Measurements from ENCODE around the gene MESP2. TPM values are rescaled to one million over a fixed set of nuclear protein-coding genes. Genes with fewer than 3 reads are reported as not detected.

Gene MESP2
- total RNA-seq, 2 experiments from 2014 or later, result not detected

DNA sequence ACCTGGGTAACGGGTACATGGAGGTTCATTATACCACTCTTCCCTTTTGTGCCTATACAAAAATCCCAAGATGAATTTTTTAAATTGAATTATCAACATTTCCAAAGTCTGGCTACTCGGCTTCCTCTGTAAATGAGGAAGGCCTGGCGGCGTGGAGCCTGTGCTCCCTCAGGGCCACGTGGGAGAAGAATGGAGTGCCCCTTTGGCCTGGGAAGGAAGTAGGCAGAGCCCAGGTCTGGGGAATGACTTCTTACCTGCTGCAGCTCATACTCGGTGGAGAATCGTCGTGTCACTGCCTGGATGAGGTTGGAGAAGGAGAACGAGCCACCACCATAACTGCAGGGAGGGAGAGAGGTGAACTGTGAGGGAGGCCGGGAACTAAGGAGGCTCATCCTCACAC is 14.1 kb downstream of the MESP2 start:
- CTCF ChIA-PET, result no interaction called here
- TF ChIP-seq, protein P1, sequence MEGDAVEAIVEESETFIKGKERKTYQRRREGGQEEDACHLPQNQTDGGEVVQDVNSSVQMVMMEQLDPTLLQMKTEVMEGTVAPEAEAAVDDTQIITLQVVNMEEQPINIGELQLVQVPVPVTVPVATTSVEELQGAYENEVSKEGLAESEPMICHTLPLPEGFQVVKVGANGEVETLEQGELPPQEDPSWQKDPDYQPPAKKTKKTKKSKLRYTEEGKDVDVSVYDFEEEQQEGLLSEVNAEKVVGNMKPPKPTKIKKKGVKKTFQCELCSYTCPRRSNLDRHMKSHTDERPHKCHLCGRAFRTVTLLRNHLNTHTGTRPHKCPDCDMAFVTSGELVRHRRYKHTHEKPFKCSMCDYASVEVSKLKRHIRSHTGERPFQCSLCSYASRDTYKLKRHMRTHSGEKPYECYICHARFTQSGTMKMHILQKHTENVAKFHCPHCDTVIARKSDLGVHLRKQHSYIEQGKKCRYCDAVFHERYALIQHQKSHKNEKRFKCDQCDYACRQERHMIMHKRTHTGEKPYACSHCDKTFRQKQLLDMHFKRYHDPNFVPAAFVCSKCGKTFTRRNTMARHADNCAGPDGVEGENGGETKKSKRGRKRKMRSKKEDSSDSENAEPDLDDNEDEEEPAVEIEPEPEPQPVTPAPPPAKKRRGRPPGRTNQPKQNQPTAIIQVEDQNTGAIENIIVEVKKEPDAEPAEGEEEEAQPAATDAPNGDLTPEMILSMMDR (IDR thresholded peaks at IDR 0.05), result no peak
- peaks cover 3 to 13% of the 10 kb centered on the region in 2 experiments for H3K9me3 ChIP-seq (ENCODE audit: control insufficient read depth in 1 of 2, insufficient read depth in 1 of 2, low read length in 2 of 2)
- Mint-ChIP-seq H3K9me3 (peaks cover 8% of the 10 kb centered on the region), H3K36me3 (ENCODE audit: low read depth) (no peaks in the 10 kb centered on the region), H3K27ac (no peak overlapping the region), H3K4me3 (no peak overlapping the region), H3K4me1 (ENCODE audit: low read depth) (no peaks in the 10 kb centered on the region), H3K27me3 (peaks cover 5% of the 10 kb centered on the region)
- POLR2A ChIA-PET, result no interaction called here
- no peaks in the 10 kb centered on the region for H3K36me3 ChIP-seq (ENCODE audit: insufficient read depth, low read length)
- DNase-seq (no peak), ATAC-seq (ENCODE audit: poor library complexity) (no peak)
- H3K4me3 ChIP-seq (ENCODE audit: low read length), result no peak overlapping the region
- intact Hi-C loops (cut with DNase I, micrococcal nuclease), result no loop called here
- H3K27me3 ChIP-seq (ENCODE audit: control insufficient read depth in 1 of 2, insufficient read depth in 2 of 2, low read length in 2 of 2), result no peaks in the 10 kb centered on the region
- H3K4me1 ChIP-seq (ENCODE audit: insufficient read depth, low read length), result no peaks in the 10 kb centered on the region
- H3K27ac ChIP-seq (ENCODE audit: low read depth in 1 of 2, low read length in 2 of 2), result no peak overlapping the region

DNA sequence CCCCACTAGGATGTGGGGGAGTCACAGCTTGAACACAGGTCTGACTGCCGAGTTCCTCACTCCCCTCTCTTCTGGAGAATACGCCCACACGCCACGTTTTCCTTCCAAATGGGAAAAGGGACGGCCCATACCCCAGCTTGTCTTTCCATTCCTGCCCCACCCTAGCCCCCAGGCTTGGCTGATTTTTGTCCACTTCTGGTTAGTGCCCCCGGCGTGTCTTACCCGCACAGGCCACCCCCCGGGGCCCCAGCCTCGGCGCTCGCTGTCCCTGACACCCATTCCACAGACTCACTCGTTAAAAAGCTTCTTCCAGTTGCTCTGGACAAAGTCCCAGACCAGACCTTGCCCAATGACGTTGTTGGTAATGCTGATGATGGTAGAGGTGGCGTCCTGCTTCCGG is 14.5 kb downstream of the MESP2 start:
- H3K27me3 ChIP-seq (ENCODE audit: control insufficient read depth in 1 of 2, insufficient read depth in 2 of 2, low read length in 2 of 2), result no peaks in the 10 kb centered on the region
- ATAC-seq (ENCODE audit: poor library complexity) (no peak), DNase-seq (no peak)
- TF ChIP-seq, protein P1 (IDR thresholded peaks at IDR 0.05), result no peak
- no peak overlapping the region for H3K4me3 ChIP-seq (ENCODE audit: low read length)
- H3K27ac ChIP-seq (ENCODE audit: low read depth in 1 of 2, low read length in 2 of 2), result no peak overlapping the region
- H3K9me3 ChIP-seq (ENCODE audit: control insufficient read depth in 1 of 2, insufficient read depth in 1 of 2, low read length in 2 of 2), result peaks cover 3 to 13% of the 10 kb centered on the region in 2 experiments
- no peaks in the 10 kb centered on the region for H3K36me3 ChIP-seq (ENCODE audit: insufficient read depth, low read length)
- CTCF ChIA-PET, result no interaction called here
- H3K27me3 Mint-ChIP-seq, result peaks cover 5% of the 10 kb centered on the region
- H3K4me3 Mint-ChIP-seq, result no peak overlapping the region
- POLR2A ChIA-PET, result no interaction called here
- no peaks in the 10 kb centered on the region for H3K36me3 Mint-ChIP-seq (ENCODE audit: low read depth)
- H3K4me1 ChIP-seq (ENCODE audit: insufficient read depth, low read length), result no peaks in the 10 kb centered on the region
- no peaks in the 10 kb centered on the region for H3K4me1 Mint-ChIP-seq (ENCODE audit: low read depth)
- intact Hi-C loops (cut with DNase I, micrococcal nuclease), result no loop called here
- peaks cover 8% of the 10 kb centered on the region for H3K9me3 Mint-ChIP-seq
- no peak overlapping the region for H3K27ac Mint-ChIP-seq

DNA sequence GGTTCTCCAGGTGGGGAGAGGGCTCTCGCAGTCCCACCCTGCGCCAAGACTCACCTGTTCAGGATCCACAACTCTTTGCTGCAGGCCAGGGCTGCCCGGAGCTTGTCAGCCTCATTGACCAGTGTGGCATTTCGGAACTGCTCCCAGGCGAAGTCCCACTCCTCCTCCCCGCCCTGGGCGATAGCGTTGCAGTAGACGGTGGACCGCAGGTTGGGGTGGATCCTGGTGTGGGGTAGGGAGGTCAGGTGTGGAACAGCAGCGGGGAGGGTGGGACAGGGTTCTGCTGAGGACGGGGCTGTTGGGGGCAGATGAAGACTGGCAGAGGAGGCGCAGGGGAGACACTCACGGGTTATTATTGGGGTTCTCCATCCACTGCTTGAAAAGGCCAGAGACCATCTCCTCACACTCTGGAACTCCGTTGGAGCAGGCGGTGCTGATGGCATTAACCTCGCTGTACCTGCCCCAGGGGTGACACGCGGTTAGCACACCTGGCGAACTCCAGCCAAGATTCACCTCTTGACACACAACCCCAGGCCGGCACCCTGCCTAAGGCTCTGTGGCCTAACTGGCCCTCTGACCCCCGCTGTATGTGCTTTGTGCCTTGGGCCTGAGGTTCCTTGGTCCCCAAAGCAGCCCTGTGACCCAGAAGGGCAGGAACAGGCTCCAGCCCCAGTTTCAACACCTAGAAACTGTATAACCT is 16.1 kb downstream of the MESP2 start:
- no peaks in the 10 kb centered on the region for H3K36me3 Mint-ChIP-seq (ENCODE audit: low read depth)
- intact Hi-C loops (cut with DNase I, micrococcal nuclease), result no loop called here
- Histone ChIP-seq H3K36me3 (ENCODE audit: insufficient read depth, low read length) (no peaks in the 10 kb centered on the region), H3K9me3 (ENCODE audit: control insufficient read depth in 1 of 2, insufficient read depth in 1 of 2, low read length in 2 of 2) (peaks cover 10 to 12% of the 10 kb centered on the region in 2 experiments), H3K27me3 (ENCODE audit: control insufficient read depth in 1 of 2, insufficient read depth in 2 of 2, low read length in 2 of 2) (no peaks in the 10 kb centered on the region), H3K27ac (ENCODE audit: low read depth in 1 of 2, low read length in 2 of 2) (no peak overlapping the region), H3K4me3 (ENCODE audit: low read length) (no peak overlapping the region), H3K4me1 (ENCODE audit: insufficient read depth, low read length) (no peaks in the 10 kb centered on the region)
- no peak overlapping the region for H3K4me3 Mint-ChIP-seq
- CTCF ChIA-PET, result no interaction called here
- DNase-seq (no peak), ATAC-seq (ENCODE audit: poor library complexity) (no peak)
- H3K4me1 Mint-ChIP-seq (ENCODE audit: low read depth), result no peaks in the 10 kb centered on the region
- no peak overlapping the region for H3K27ac Mint-ChIP-seq
- TF ChIP-seq, protein P1 (IDR thresholded peaks at IDR 0.05), result no peak
- POLR2A ChIA-PET, result no interaction called here
- H3K9me3 Mint-ChIP-seq, result peaks cover 11% of the 10 kb centered on the region
- peaks cover 5% of the 10 kb centered on the region for H3K27me3 Mint-ChIP-seq
